Sciatic nerve (tissue), 2 donors: ENCODE data around the gene GINS2. TPM values are rescaled to one million over a fixed set of nuclear protein-coding genes. Genes with fewer than 3 reads are reported as not detected.

Experiments used
- ATAC-seq: fragments of 200-7000 bp; cut with Tn5 transposase; one replicate; pipeline ENCODE4 v1.9.1; 2020; ENCODE audit warnings: mild to moderate bottlenecking, moderate library complexity
- DNase-seq: peaks from one replicate; pipeline ENCODE4 v3.0.0-alpha.2; 2020; ENCODE audit warnings: low spot score
- intact Hi-C: fragments of 100-400 bp; cut with DNase I; formaldehyde crosslinking; loops from one replicate; pipeline ENCODE4 v1.14.2; 2022
- total RNA-seq: library from RNA; stranded (reverse); fragmentation: NEBNext Ultra II Directional; extraction: Animal tissue kit (Norgen Biotek cat#: 25700); gene quantifications from one replicate; pipeline ENCODE4 v1.2.1, GENCODE V29; 2021
- donor health status: DM: no; HTN: no; CAD: no.
- donor health status: DM: no; HTN: no; CAD: no.

GINS2 gene
- total RNA-seq, 1 donor from 2014 or later, result 1.3 TPM

- intact Hi-C loops, result no loop called here
- DNase-seq, result no peak
- no peak for ATAC-seq
Measured at GRCh38 chr16:85648805-85649204, 39.9 kb downstream of the GINS2 start.

DNA sequence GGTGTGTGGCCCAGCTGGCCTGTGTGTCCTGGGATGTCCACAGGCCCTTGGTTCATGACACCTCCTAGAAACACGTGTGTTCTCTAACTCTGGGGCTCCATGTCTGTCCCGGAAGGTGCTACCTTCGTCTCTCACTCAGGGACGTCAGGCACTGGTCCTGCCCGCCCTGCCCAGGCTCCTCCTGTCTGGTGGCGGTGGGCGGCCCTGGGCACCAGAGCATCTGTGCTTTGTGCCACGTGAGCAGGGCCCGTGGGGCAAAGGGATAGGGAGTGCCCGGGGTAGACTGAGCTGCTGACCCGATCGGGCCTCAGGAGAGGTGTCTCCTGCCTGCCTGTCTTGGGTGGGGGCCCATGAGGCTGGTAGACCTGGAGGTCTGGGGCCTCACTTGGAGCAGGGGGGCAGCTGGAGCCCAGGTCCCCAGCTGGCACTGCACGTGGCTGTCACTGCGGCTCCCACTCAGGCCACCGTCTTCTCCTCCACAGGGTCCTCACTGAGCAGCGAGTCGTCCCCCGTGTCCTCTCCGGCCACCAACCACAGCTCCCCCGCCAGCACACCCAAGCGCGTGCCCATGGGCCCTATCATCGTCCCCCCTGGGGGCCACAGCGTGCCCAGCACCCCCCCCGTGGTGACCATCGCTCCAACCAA, 40.6 kb downstream of the GINS2 start:
- ATAC-seq, result no peak
- no peak for DNase-seq
- intact Hi-C loops, result no loop called here

GRCh38 chr16:85646976-85647375, 41.8 kb downstream of the GINS2 start:
- no peak for ATAC-seq
- intact Hi-C loops, result no loop called here
- no peak for DNase-seq

DNA sequence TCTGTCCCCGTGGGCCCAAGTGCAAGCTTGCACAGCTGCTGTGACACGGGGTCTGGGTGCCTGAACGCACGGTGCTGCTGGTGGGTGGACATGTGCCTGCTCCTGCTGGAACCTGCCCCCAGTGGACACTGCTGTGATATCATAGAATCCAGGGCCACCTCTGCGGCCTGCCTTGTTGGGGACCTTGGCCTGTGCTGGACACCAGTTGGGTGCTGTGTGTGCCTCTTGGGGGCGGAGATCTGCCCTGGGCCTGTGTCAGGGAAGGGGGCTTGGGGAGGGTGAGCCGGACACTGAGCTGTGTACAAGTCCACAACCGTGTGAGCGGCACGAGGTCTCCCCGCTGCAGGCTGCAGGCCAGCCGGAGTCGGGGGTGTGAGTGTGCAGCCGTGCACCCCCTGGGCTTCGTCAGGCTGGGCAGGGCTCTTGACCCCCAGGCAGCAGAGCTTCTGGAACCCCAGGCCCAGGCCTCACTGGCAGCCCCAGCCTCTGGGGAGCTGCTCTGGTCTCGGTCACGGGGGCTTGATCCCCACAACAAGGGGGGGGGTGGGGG, 42.3 kb downstream of the GINS2 start:
- ATAC-seq, result no peak
- intact Hi-C loops, result no loop called here
- no peak for DNase-seq

DNA sequence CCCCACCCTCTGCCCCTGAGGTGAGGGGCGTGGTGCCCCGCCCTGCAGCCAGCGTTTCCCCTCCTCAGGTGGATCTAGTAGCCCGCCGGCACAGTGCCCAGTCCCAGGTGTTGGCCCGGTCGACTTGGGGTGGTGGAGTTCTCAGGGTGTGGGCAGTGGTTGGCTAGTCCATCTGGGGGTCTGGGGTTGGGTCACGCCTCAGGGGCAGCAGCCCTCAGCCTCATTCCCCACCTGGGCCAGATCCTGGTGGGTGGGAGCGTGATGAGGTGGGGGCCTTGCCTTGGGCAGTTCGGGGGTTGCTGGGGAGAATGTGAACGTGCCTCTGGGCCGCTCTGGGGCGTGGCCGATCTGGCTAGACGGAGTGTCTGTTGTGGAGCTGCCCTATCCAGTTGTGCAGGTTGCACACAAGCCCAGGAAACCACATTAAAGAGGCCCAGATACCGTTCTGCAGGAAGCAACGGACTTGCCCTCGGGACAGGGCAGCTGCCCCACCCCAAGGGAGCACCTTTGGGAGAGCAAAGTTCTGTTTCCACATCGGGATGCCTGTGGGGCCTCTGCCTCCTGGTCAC, 43.6 kb downstream of the GINS2 start:
- DNase-seq (no peak), ATAC-seq (no peak)

GRCh38 chr16:85644093-85644712, 44.6 kb downstream of the GINS2 start:
- no peak for DNase-seq
- intact Hi-C loops, result no loop called here
- ATAC-seq, result no peak

More for the DNA sequence above, 43.6 kb downstream of the GINS2 start:
- intact Hi-C loops, result no loop called here

DNA sequence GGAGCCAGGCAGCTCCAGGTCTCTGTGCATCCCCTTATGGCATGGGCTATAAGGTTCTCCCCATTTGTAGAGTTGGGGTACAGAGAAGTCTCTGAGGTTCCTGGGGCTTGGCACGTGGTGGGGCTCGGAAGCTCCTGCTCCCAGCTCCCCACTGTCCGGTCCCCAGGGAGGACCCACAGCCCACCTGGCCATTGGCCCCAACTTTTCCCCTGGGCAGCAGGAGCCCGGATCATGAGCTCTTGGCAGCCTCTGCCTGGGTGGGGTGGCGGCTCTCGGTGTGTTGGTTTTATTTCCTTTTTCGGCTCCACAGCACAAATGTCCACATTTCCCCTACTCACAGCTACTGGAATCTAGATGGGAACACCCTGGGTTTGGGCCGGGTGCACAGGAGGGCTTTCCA, 45.1 kb downstream of the GINS2 start:
- intact Hi-C loops, result no loop called here
- DNase-seq, result no peak
- no peak for ATAC-seq

DNA sequence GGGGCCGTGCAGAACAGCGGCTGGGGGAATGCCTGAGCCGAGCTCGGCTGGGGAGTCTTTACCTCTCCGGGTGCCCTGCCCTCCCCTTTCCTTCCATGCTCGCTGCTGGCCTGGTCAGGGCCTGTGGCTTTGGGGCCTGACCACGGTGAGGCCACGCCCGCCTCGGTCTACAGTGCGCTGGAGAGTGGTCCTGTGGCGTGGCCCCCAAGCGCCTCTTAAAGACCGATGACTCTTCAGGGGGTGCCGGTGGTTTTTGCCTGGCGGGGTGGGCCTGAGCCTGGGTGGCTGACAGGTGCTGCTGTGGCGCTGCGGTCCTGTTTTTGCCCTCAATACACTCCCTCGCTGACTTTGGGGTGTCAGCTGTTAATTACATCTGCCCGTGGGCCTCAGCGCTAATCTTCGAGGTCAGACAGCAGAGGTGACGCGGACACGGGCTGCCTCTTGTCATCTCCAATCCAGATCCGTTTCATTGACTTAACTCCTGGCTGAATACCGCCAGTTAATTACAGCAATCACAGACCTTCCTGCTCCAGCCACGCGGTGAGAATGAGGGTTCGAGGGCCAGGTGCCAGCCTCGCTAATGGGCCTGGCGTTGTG, 45.9 kb downstream of the GINS2 start:
- intact Hi-C loops, result no loop called here
- DNase-seq (no peak), ATAC-seq (no peak)

- intact Hi-C loops, result no loop called here
- ATAC-seq, result peak; percentile 27
- no peak for DNase-seq
Measured at GRCh38 chr16:85641776-85642176, 47.0 kb downstream of the GINS2 start.

DNA sequence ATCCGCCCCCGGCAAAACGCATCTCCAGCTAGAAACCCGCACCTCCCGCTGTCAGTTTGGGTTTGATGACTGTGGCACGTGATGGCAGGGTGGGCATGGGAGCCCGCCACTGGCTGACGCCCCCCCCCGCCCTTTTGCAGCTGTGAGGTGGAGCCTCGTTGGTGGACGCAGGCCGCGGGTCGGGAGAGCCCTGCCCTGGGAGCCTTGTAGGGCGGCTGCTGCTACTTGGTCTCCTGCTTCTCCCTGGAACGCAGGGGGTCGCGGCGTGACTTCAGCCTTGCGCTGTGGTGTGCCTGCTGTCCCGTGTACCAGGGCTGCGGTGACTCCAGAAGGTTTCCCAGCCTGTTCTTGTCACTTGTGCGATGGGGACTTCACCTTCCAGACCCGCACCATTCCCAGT, 47.4 kb downstream of the GINS2 start:
- ATAC-seq, result no peak
- intact Hi-C loops, result no loop called here
- no peak for DNase-seq

DNA sequence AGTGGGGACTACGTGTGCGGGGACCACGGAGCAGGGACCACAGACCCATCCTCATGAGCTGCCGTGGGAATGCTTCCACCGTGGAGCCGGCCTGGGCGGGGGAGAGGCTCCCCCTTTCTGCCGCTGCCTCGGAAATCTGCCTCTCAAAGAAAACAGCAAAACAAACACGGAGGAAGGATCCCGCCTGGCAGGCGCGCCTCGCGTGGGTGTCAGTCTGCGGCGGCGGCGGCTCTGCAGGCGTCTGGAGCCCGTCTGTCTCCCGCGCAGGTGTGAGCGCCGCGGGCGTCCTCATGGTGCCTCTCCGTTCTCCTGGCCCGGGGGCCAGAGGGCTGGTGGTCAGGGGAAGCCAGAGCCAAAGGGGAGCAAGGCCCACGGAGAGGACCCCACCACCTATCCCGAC, 48.2 kb downstream of the GINS2 start:
- no peak for DNase-seq
- no peak for ATAC-seq
- intact Hi-C loops, result no loop called here

- ATAC-seq (no peak), DNase-seq (no peak)
- intact Hi-C loops, result no loop called here
Measured at GRCh38 chr16:85640254-85640558, 48.5 kb downstream of the GINS2 start.

DNA sequence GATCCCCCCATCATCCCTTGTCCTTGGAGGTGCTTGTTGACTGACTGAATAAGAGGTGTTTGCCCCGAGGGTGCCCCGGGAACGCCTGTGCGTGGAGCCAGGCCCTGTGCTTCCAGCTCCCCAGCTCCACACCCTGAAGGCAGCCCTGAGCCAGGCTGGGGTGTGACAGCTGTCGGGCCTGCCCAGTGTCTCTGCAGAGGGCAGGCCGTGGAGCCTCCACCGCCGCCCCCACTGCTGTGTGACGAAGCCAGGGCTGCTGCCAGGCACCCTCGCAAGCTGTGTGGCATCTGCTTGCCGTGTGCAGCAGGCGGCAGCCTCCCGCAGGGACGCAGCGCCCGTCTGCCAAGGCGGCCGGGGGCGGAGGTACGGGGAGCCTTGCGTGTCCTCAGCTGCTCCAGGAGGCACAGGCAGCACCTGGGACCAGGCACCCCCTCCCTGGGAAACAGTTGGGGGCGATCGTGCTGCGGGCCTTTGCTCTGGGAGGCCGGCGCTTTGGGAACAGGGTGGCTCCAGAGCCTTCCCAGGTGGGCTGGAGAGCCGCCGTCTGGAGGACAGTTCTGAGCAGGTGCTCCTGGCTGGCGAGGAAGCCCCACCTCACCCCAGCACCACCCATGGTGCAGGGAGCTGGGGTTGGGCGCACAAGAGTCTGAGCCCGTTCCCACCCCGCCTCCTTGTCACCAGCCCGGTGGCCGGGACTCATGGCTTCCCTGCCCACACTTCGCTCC, 49.1 kb downstream of the GINS2 start:
- intact Hi-C loops, result no loop called here
- DNase-seq (no peak), ATAC-seq (peak; percentile 19)

DNA sequence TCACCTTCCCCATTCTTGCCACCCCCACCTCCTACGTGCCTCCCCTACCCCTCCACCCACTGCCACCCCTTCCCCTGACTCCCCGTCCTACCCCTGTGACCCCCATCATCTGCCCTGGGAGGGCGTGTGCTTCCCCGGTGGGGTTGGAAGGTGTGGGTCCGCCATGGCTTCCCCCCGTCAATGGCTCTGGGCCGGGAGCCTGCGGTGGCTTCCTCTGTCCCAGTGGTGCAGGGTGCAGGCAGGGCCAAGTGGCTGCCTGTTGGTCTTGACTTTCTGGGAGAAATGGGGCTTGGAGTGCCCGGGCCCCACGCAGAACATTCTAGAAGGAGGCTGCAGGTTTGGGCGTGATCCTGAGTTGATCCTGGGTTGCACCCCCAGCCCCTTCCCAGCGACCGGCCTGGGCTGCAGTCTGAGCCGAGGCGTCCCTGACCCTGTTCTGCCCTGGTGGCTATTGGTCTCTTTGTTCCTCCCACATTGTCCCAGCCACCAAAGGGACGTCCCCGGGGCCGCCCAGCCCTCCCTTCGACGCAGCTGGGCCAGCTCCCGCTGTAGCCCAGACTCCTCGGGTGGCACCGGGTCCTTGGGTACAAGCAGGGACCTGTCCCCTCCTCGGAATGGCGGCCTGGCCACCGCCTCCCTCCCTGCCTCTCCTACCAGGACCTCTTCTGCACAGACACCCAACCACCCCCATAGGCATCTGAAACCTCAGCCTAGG, 49.9 kb downstream of the GINS2 start:
- DNase-seq (no peak), ATAC-seq (no peak)
- intact Hi-C loops, result no loop called here

- DNase-seq (no peak), ATAC-seq (no peak)
Measured at GRCh38 chr16:85637808-85638647, 50.7 kb downstream of the GINS2 start.

DNA sequence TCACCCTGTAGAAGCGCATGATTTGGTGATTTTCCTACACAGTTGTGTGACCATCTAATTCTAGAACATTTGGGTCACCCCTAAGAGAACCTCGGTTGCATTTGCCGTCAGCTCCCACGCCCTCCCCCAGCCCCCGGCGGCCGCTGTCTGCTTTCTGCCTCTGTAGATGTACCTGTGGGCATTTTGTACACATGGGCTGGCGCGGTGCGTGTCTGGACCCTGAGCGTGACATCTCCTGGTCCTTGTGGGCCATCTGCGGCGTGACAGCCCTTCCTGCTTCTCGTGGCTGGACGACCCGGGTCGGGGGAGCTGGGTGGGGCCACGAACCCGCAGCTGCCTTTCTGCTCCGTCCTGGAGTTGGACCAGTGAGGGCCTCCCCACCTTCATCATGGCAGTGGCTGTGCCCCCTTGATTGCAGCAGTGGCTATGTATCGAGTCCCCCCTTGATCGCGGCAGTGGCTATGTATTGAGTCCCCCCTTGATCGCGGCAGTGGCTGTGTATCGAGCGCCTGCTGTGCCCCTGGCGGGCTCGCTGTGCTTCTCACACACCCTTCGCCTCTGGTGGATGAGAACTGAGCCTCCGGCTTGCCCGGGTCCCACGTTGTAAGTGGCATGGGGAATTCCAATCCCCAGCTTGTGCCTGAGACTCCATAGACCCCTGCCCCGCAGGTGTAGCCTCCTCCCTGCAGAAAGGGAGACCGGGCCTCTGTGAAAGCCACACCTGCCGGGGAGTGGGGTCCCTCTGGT, 51.5 kb downstream of the GINS2 start:
- intact Hi-C loops, result no loop called here
- ATAC-seq (no peak), DNase-seq (no peak)

More at GRCh38 chr16:85637808-85638647, 50.7 kb downstream of the GINS2 start:
- intact Hi-C loops, result no loop called here

DNA sequence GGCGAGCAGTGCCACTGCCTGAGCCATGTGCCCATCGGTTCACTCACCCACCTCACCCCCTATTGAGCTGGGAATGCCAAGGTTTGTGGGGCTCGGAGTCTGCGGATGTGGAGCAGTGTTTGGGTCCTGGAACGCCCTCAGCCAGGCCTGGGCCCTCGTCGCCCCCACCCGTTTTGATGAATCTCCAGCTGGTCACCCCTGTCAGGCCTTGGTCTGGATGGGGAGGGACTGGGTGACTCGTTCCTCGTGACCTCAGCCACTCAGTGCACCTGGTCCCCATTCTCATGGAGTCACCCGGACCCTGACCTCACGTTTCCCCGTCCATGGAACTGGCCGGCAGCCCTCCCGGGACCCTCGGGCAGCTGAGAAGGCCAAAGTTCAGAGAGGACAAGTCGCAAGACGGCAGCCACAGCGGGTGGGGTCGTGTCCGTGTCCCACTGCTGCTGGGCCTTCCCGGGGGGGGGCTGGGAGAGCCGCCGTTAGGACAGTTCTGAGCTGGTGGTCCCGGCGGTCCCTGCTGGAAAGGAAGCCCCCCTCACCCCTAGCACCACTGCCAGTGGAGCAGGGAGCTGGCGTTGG, 52.4 kb downstream of the GINS2 start:
- DNase-seq, result no peak
- ATAC-seq, result no peak
- intact Hi-C loops, result no loop called here
